Stimulated activated CD4-positive, alpha-beta T cell treated with anti-CD3 and anti-CD28 coated beads, Interleukin-1b, Interleukin-23, amount 100 ng/mL, for 24 hours (primary cell): Measurements from ENCODE around the gene ZNF287.

Source experiments
- DNase-seq, 4 experiments: peaks; one replicate each; pipeline ENCODE4 v3.0.0-alpha.2; 2020; ENCODE audit warnings: low read depth in 4 of 4, low spot score in 1 of 4

The ZNF287 gene

GRCh38 chr17:16517477-16517876 lies 51.5 kb downstream of the ZNF287 start:
- no peak for DNase-seq

GRCh38 chr17:16516594-16517051 lies 52.4 kb downstream of the ZNF287 start:
- DNase-seq, result no peak

- DNase-seq, result no peak
These were observed 53.1 kb downstream of the ZNF287 start for GRCh38 chr17:16515933-16516332.

- no peak for DNase-seq
These were observed 55.1 kb downstream of the ZNF287 start for GRCh38 chr17:16513873-16514272.

- no peak for DNase-seq
These were observed 57.0 kb downstream of the ZNF287 start for GRCh38 chr17:16512011-16512410.

GRCh38 chr17:16511593-16511992 lies 57.4 kb downstream of the ZNF287 start:
- no peak for DNase-seq

- DNase-seq, result no peak
These were observed 61.0 kb downstream of the ZNF287 start for GRCh38 chr17:16507918-16508533.

GRCh38 chr17:16506188-16506587 lies 62.8 kb downstream of the ZNF287 start:
- no peak for DNase-seq

GRCh38 chr17:16504984-16505383 lies 64.0 kb downstream of the ZNF287 start:
- no peak for DNase-seq
